ENCODE measurements around the gene FGFBP1. TPM values are rescaled to one million over a fixed set of nuclear protein-coding genes. Genes with fewer than 3 reads are reported as not detected.

FGFBP1 gene
- total and polyA plus RNA-seq, 2 donors (not counting 1 experiment from before 2014, with no cell fraction given), result not detected

DNA sequence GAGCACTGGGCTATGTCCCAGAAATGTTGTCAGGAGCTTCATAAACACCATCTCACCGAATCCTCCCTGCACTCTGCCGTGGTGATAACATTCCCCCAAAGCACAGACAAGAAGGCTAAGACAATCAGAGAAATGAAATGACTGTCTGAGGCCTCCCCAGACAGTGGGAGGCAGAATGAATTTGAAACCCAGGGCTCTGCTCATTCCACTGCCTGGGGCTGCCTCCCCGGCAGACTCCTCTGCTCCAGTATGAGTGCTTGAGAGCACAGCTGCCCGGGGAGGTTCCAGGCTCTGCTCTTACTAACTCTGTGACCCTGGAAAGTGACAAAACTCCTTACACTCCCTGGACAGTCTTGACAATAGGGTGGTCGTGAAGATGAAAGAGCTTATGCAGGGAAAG lies 9.7 kb downstream of the FGFBP1 start:
- ATAC-seq (ENCODE audit: low read depth), result no peak
- no peak overlapping the region for H2AFZ ChIP-seq (ENCODE audit: insufficient read depth, low read depth, low read length, poor library complexity, severe bottlenecking)
- TF ChIP-seq, protein P1, sequence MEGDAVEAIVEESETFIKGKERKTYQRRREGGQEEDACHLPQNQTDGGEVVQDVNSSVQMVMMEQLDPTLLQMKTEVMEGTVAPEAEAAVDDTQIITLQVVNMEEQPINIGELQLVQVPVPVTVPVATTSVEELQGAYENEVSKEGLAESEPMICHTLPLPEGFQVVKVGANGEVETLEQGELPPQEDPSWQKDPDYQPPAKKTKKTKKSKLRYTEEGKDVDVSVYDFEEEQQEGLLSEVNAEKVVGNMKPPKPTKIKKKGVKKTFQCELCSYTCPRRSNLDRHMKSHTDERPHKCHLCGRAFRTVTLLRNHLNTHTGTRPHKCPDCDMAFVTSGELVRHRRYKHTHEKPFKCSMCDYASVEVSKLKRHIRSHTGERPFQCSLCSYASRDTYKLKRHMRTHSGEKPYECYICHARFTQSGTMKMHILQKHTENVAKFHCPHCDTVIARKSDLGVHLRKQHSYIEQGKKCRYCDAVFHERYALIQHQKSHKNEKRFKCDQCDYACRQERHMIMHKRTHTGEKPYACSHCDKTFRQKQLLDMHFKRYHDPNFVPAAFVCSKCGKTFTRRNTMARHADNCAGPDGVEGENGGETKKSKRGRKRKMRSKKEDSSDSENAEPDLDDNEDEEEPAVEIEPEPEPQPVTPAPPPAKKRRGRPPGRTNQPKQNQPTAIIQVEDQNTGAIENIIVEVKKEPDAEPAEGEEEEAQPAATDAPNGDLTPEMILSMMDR (IDR thresholded peaks at IDR 0.05), result no peak
- TF ChIP-seq EZH2 (IDR thresholded peaks at IDR 0.05; ENCODE audit: borderline replicate concordance, insufficient read depth, low read depth, low read length, poor library complexity, severe bottlenecking), result no peak
- H3K79me2 ChIP-seq (ENCODE audit: control insufficient read depth, insufficient read depth, low read length), result no peaks in the 10 kb centered on the region
- ChIA-PET POLR2A (no interaction called here), CTCF (interaction anchor here (1.5 kb wide), 1 partner anchor 46 kb away, joined by 4 read pairs; no protein-coding TSS in a partner anchor)
- H3K36me3 ChIP-seq (replicated peaks in 1 of 2; ENCODE audit: control extremely low read depth in 1 of 2, control insufficient read depth in 1 of 2, extremely low read depth in 1 of 2, insufficient read depth in 2 of 2, low read length in 1 of 2), result no peaks in the 10 kb centered on the region
- H3K4me3 Mint-ChIP-seq, result no peak overlapping the region
- no peak overlapping the region for H3K9ac ChIP-seq (ENCODE audit: low read length)
- no peak overlapping the region for H3K4me2 ChIP-seq (replicated peaks; ENCODE audit: low read depth, low read length, poor library complexity, severe bottlenecking)
- H3K4me1 ChIP-seq (ENCODE audit: control insufficient read depth in 2 of 2, insufficient read depth in 2 of 2, low read length in 2 of 2), result peaks cover 0 to 8% of the 10 kb centered on the region in 2 donors
- no peaks in the 10 kb centered on the region for H3K27me3 Mint-ChIP-seq
- no peaks in the 10 kb centered on the region for H3K9me3 ChIP-seq (ENCODE audit: control extremely low read depth in 1 of 3, control insufficient read depth in 2 of 3, insufficient read depth in 1 of 3, low read length in 2 of 3)
- H4K20me1 ChIP-seq (ENCODE audit: control insufficient read depth, insufficient read depth, low read length, poor library complexity, severe bottlenecking), result no peaks in the 10 kb centered on the region
- no peak for DNase-seq
- no peaks in the 10 kb centered on the region for H3K9me3 Mint-ChIP-seq (ENCODE audit: insufficient read depth)
- intact Hi-C loops (cut with micrococcal nuclease), result no loop called here
- 100% methylated on average over 2 of the region's 5 CpGs for WGBS (ENCODE audit: insufficient coverage)
- H3K4me1 Mint-ChIP-seq, result peaks cover 30% of the 10 kb centered on the region
- no peak overlapping the region for H3K4me3 ChIP-seq (ENCODE audit: control extremely low read depth in 1 of 5, extremely low read depth in 1 of 5, insufficient read depth in 1 of 5, low read depth in 2 of 5, low read length in 4 of 5)
- H3K27ac Mint-ChIP-seq, result no peak overlapping the region
- no peak overlapping the region for H3K27ac ChIP-seq (ENCODE audit: low read length in 2 of 2)
- no peaks in the 10 kb centered on the region for H3K27me3 ChIP-seq (replicated peaks in 1 of 4; ENCODE audit: control extremely low read depth in 1 of 4, control insufficient read depth in 3 of 4, insufficient read depth in 4 of 4, low read length in 3 of 4)

DNA sequence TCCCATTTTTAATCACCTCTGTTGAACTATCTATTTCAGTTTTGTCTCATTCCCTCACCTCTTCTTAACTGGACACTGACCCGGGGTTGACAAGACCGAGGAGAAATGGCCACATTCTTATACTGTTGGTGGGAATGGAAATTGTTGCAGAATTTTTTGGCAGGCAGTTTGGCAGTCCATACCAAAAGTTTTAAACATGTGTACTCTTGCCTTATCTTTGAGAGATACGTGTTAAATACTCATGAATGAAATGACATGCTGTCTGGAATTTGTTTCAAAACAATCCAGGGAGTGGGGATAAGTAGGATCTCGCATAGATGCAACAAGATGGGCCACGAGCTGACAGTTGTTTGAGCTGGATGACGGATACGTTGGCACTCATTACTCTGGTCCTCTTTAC lies 12.1 kb downstream of the FGFBP1 start:
- no peak overlapping the region for H3K4me3 ChIP-seq (ENCODE audit: control extremely low read depth in 1 of 5, extremely low read depth in 1 of 5, insufficient read depth in 1 of 5, low read depth in 2 of 5, low read length in 4 of 5)
- H3K9me3 ChIP-seq (ENCODE audit: control extremely low read depth in 1 of 3, control insufficient read depth in 2 of 3, insufficient read depth in 1 of 3, low read length in 2 of 3), result no peaks in the 10 kb centered on the region
- DNase-seq, result no peak
- Mint-ChIP-seq H3K27me3 (no peaks in the 10 kb centered on the region), H3K4me1 (peaks cover 18% of the 10 kb centered on the region), H3K9me3 (ENCODE audit: insufficient read depth) (no peaks in the 10 kb centered on the region), H3K27ac (no peak overlapping the region), H3K4me3 (no peak overlapping the region)
- CTCF ChIA-PET, result no interaction called here
- H2AFZ ChIP-seq (ENCODE audit: insufficient read depth, low read depth, low read length, poor library complexity, severe bottlenecking), result no peak overlapping the region
- H3K36me3 ChIP-seq (replicated peaks in 1 of 2; ENCODE audit: control extremely low read depth in 1 of 2, control insufficient read depth in 1 of 2, extremely low read depth in 1 of 2, insufficient read depth in 2 of 2, low read length in 1 of 2), result no peaks in the 10 kb centered on the region
- no peaks in the 10 kb centered on the region for H3K27me3 ChIP-seq (replicated peaks in 1 of 4; ENCODE audit: control extremely low read depth in 1 of 4, control insufficient read depth in 3 of 4, insufficient read depth in 4 of 4, low read length in 3 of 4)
- intact Hi-C loops (cut with micrococcal nuclease), result no loop called here
- no peaks in the 10 kb centered on the region for H4K20me1 ChIP-seq (ENCODE audit: control insufficient read depth, insufficient read depth, low read length, poor library complexity, severe bottlenecking)
- H3K9ac ChIP-seq (ENCODE audit: low read length), result no peak overlapping the region
- no peak overlapping the region for H3K4me2 ChIP-seq (replicated peaks; ENCODE audit: low read depth, low read length, poor library complexity, severe bottlenecking)
- ATAC-seq (ENCODE audit: low read depth), result no peak
- H3K27ac ChIP-seq (ENCODE audit: low read length in 2 of 2), result no peak overlapping the region
- 83% methylated on average over 1 of the region's 7 CpGs for WGBS (ENCODE audit: insufficient coverage)
- POLR2A ChIA-PET, result no interaction called here
- no peaks in the 10 kb centered on the region for H3K79me2 ChIP-seq (ENCODE audit: control insufficient read depth, insufficient read depth, low read length)
- peaks cover 0 to 8% of the 10 kb centered on the region in 2 donors for H3K4me1 ChIP-seq (ENCODE audit: control insufficient read depth in 2 of 2, insufficient read depth in 2 of 2, low read length in 2 of 2)
- TF ChIP-seq, protein P1 (IDR thresholded peaks at IDR 0.05), result no peak
- TF ChIP-seq EZH2 (IDR thresholded peaks at IDR 0.05; ENCODE audit: borderline replicate concordance, insufficient read depth, low read depth, low read length, poor library complexity, severe bottlenecking), result no peak
